Hepatic stellate cell (primary cell): ENCODE data around the gene TAF1D.

ENCODE experiments used
- DNase-seq: peaks from one replicate; pipeline ENCODE4 v3.0.0; 2011; ENCODE audit warnings: low spot score

Gene TAF1D

DNA sequence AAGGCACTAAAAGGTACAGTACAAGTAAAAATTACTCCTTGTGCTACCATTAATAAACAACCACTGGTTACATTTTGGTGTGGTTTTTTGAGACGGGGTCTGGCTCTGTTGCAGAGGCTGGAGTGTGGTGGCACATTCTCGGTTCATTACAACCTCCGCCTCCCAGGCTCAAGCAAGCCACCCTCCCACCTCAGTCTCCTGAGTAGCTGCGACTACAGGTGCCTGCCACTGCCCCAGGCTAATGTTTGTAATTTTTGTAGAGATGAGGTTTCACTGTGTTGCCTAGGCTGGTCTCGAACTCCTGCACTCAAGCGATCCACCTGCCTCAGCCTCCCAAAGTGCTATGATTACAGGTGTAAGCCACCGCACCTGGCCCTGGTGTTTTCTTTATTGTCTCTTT is 20.8 kb downstream of the TAF1D start:
- no peak for DNase-seq

GRCh38 chr11:93719310-93719709 is 22.0 kb downstream of the TAF1D start:
- DNase-seq, result no peak

DNA sequence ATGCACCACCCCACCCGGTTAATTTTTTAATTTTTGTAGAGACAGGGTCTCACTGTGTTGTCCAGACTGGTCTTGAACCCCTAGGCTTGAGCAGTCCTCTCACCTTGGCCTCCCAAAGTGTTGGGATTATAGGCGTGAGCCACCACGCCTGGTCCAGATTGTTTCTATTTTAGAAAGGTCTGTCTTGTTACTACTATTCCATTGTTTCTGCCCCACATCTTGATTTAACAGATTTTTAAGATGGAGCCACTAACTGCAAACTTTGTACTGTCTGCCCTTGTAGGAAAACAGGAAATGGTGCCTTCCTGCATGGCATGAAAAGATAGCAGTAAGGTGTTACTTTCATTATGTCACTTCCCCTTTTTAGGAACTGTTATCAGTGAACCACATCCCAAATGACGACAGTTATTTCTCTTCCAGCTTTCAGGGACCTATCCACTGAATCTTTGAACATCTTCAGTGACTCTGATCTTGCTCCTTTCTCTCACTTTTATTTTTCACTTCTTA is 23.2 kb downstream of the TAF1D start:
- no peak for DNase-seq

DNA sequence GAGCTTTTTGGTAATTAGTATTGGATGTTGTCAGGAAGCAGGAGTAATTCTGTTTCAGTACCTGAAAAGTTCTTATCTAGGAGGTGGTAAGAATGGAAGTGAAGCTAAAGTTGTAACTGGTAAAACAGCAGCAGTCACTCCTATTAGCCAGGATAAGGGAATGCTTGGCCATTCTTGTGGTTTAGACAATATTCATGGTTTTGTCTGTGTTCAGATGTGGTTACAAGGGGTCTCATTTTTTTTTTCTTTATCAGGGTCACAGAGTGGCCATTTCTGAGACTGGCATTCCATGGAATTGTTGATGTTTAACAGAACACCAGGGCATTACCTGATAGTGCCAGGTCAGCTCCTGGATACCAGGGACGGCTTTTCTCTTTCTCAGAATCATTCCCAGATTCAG is 23.8 kb downstream of the TAF1D start:
- DNase-seq, result no peak

DNA sequence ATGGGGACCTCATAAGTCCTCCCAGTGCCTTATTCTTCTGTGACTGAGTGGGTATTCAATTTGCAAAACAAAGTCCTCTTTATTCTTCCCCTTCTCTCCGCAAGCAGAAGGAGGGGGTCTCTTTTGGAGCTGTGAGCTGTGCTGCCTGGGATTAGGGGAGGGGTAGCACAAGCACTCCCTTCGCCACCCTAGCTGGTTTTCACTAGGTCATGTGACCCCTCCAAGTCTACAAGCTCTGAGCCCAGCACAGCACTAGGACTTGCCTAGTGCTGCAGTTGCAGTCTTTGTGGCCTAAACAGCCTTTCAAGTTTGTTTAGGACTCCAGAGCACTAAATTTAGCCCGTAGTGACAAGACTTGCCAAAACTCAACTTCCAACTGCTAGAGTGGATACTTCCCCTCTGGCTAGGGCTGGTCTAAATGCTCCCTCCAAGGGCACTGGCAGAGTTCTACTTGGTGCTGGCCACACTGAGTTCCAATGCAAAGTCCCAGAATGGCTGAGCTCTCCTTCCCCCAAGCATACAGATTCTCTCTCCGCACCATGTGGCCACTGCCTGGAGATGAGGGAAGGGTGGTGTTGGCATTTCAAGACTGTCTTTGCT is 25.4 kb downstream of the TAF1D start:
- DNase-seq, result no peak

DNA sequence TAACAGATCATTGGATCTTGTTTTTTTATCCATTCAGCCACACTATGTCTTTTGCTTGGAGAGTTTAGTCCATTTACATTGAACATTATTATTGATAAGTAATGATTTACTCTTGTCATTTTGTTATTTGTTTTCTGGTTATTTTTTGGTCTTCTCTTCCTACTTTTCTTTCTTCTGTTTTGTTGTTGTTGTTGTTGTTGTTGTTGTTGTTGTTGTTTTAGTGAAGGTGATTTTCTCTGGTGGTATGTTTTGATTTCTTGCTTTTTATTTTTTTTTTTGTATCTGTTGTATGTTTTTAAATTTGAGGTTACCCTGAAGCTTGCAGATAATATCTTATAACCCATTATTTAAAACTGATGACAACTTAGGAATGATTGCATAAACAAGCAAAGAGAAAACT is 28.6 kb downstream of the TAF1D start:
- DNase-seq, result no peak

GRCh38 chr11:93710239-93710638 is 31.1 kb downstream of the TAF1D start:
- DNase-seq, result no peak

- DNase-seq, result no peak
Measured at GRCh38 chr11:93704237-93704636, 37.1 kb downstream of the TAF1D start.

- DNase-seq, result peak; percentile 17
Measured at GRCh38 chr11:93700830-93701229, 40.5 kb downstream of the TAF1D start.

GRCh38 chr11:93697611-93698010 is 43.7 kb downstream of the TAF1D start:
- DNase-seq, result no peak

- no peak for DNase-seq
Measured at GRCh38 chr11:93694557-93694956, 46.7 kb downstream of the TAF1D start.

DNA sequence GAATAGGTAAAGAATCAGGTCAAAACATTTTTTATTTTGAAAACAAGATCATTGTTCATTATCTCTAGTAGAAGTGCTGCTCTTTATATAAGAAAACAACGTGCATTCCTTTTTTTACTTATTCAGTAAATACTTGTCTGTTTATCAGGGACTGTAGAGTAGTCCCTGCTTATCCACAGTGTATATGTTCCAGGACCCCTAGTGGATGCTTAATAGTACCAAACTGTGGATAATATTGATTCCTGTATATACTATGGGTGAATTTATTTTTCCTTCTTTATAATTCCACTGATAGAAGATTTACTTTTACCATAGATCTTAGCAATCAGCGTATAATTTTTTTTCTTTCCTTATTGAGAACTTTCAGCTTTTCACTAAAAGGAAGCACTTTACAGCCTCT is 47.2 kb downstream of the TAF1D start:
- DNase-seq, result no peak

GRCh38 chr11:93689240-93689639 is 52.1 kb downstream of the TAF1D start:
- DNase-seq, result no peak

- peak; percentile 38 for DNase-seq
Measured at GRCh38 chr11:93686812-93687211, 54.5 kb downstream of the TAF1D start.

- no peak for DNase-seq
Measured at GRCh38 chr11:93686226-93686625, 55.1 kb downstream of the TAF1D start.
